HG02884 (cell line): ENCODE data around the gene RPTOR.

Experiments
- ATAC-seq: cut with Tn5 transposase; IDR thresholded peaks from one replicate; pipeline ENCODE4 v1.9.1; 2021; ENCODE audit warnings: mild to moderate bottlenecking, moderate library complexity; ENCODE audit not compliant: unreplicated experiment

Gene RPTOR

GRCh38 chr17:80917716-80918560, 373.3 kb downstream of the RPTOR start:
- no peak for ATAC-seq

DNA sequence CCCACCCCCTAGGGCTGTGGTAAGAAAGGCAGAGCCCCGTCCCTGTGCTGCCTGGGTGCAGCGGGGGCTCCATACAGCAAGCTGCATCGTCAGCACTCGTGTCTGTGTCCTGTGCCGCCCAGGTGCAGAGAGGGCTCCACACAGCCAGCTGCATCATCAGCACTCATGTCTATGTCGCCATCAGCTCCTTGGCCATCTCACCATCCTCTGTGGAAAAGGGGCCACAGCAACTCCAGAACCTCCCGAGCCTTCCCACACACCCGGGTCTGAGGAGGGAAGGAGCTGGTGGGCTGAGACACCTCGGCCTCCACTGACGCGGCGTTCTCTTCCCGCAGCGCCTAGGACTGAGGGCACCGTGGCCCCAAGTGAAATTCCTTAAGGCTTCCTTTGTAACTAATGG, 374.1 kb downstream of the RPTOR start:
- ATAC-seq = no peak

DNA sequence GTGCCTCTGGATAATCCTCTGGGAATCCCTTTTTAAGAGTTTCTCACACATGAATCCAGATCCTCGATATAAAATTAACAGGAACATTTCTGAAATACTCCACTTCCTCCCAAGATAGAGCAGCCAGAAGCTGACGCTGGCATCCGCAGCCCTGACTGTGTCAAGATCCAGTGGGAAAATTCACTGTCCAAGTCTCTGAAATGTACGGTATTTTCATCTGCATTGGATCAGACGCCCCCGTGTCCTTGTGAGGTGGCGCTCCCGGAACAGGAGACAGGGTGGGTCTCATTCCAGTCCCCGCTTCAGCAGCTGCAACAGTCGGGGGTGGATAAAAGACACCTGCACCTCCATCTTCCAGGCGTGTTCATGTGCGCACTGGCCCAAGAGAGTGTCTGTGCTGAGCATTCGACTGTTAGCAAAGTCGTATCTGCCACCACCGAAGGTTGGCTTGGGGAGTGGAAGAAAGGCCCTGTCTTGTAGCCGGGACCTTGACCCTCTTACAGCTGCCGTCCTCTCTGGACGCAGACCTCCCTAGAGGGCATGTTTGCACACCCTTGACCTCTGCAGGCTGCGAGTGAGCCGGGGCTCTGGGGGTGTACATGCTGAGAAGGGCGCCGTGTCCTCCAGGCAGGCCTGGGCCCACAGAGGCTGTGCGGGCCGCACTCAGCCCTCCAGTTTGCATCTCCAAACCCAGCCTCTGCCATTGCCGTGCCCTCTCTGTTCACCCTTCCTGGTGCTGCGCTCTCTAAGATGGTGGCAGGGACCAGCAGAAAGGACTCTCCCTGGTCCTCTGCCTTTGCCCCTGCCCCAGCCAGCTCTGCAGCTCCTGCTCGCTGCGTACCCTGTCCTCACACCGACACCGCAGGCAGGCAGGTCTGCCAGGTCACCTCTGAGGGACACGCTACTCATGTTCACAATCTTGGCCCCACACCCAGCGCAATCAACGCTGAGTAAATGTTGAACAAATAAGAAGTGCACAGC, 375.0 kb downstream of the RPTOR start:
- no peak for ATAC-seq

- no peak for ATAC-seq
Measured at GRCh38 chr17:80920441-80920840, 375.8 kb downstream of the RPTOR start.

GRCh38 chr17:80921159-80921558, 376.5 kb downstream of the RPTOR start:
- ATAC-seq = no peak

GRCh38 chr17:80921741-80922579, 377.3 kb downstream of the RPTOR start:
- no peak for ATAC-seq

GRCh38 chr17:80922580-80923160, 378.0 kb downstream of the RPTOR start:
- ATAC-seq = no peak

DNA sequence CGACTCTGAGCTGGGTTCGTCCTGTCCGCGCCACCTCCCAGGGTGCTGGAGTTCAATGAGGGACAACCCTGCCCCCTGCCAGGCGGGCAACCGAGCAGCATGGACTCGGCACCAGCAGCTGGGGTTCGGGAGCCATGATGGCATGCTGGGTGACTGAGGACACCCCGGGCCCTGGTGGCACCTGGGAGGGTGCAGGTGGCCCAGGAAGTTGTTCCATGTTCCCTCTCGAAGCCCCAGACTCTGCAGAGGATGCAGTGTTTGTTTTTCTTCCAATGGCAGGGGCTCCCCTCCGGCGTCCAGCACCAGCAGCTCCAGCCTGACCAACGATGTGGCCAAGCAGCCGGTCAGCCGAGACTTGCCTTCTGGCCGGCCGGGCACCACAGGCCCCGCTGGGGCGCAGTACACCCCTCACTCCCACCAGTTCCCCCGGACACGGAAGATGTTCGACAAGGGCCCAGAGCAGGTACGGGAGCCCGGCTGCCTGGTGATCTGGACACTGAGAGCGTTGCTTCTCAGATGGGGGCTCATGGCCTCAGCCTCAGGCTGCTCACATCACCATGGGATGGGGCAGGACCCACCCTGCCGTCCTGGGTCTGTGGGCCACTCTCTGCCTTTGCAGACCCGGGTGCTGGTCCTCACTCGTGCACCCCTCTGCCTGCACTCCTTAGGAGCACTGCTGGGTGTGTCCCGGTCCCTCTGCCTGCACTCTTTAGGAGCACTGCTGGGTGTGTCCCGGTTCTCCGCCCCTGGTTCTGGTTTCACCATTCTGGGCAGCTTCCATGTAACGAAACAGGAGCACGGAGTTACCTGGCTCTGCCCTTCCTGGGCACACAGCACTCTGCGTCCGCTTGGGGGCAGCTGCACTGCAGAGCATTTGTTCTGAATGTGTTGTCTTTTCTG, 378.8 kb downstream of the RPTOR start:
- ATAC-seq = no peak

GRCh38 chr17:80924111-80924806, 379.6 kb downstream of the RPTOR start:
- ATAC-seq = no peak

DNA sequence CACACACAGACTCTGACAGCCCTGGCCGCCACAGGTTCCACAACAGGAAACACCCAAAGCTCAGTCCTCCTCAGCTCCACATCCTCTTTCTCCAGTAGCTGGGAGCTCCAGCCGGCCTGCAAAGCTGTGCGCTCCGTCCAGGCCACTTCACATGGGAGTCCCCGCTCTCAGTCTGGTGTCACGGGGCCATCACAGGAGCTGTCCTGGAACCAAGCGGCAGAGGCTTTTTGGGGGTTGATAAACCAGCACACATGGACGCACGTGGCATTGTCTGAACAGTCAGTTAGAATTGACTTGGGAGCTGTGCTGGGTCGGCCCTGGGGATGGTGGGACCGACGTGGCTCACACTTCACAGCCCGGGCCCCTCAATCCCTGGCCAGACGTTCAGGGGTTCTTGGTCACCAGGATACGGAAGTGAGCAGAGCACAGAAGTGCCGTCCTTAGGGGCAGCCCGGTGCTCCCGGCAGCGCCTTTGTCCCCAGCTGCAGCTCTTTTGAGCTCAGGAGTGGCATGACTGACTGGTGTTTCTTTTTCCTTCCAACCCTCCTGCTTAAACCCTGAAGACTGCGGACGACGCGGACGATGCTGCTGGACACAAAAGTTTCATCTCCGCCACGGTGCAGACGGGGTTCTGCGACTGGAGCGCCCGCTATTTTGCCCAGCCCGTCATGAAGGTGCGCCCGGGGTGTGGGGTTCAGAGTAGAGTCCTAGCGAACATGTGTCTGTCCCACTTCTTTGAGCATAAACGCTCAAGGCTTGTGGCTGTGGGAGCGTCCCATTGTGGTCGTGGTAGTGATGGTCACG, 380.4 kb downstream of the RPTOR start:
- no peak for ATAC-seq

DNA sequence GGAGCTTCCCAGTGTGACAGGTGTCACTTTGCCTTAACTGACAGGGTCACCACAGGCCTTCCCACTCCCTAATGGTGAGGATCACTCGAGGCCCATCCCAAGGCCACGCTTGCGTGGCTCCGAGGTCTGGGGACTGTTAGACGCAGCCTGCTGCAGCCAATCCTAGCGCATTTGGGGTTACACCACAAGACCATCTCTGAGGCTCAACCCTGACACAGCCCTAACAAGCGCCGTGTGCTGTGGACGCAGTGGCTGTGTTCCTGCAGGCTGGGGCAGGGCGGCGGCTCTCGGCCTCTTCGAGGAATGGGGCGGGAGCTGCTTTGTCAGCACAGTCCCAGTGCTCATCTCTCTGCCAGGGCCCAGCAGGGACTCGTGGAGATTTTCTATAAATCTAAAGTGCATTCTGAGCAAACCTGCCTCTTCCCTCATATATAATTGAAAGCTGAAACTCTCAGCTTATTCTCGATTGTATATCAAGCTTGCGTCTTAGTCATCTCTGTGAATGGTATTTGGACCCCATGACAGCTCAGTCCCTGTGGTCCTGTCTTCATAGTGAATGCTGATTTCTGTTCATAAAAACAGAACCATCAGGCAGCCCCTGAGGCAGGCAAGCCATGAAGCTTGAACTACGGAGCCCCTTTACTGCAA, 381.2 kb downstream of the RPTOR start:
- no peak for ATAC-seq

- ATAC-seq = no peak
Measured at GRCh38 chr17:80926591-80927250, 382.1 kb downstream of the RPTOR start.

DNA sequence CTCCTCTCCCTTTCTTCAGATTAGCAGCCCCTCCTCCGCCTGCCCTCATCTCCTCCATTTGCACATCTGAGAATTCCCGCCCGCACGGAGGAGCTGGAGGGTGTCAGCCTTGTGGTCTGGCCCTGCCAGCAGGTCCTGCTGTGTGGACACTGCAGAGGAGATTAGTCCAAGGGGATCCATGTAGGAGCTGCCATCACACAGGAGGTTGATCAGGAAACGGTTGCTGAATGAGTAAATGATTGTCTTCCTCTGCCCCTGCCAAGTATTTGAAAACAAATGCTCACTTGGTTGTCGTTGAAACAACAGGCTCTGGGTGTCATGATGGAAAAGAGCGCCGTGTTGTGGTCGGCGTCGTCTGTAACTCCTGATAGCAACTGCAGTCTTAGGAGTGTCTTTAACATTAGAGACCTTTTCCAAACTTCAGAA, 383.2 kb downstream of the RPTOR start:
- no peak for ATAC-seq

GRCh38 chr17:80929449-80929848, 384.8 kb downstream of the RPTOR start:
- ATAC-seq = no peak

DNA sequence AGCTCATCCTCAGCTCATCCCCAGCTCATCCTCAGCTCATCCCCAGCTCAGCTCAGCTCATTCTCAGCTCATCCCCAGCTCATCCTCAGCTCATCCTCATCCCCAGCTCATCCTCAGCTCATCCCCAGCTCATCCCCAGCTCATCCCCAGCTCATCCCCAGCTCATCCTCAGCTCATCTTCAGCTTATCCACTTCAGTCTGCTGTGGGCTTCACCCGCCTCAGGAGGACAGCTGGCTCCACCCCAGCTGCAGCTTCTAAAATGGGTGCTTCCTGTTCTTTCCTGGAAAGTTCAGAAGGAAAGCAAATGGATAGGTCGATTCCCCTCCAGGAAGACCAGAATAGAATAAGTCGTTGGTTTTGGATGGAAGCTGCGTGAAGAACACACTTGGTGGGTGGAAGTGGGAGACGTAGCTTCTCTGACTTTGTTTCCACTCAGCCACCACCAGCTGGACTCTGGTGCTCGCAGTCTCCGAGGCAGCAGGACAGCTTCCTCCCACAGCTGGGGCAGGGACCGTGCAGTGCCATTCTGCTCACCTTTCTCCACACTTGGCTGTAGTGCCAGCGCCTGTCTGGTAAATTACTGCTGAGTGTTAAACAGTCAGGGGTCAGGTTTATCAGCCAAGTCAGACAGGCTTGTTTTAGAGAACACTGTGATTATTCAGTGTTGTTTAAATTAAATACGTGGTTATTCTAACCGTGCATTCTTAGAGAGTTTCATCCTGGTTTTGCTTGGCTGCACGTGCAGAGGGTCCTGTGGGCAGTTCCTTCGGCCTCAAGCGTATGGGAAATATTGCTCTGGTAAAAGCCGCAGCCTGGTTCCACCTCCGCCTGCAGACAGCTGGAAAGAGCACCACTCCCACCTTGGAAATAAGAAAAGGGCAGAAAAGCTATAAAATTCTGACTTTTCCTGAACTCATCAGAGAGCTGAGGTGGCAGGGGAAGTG, 386.0 kb downstream of the RPTOR start:
- ATAC-seq = no peak
